CD4-positive, alpha-beta T cell (primary cell): ENCODE results near the gene ZBTB39. TPM values are rescaled to one million over a fixed set of nuclear protein-coding genes. Genes with fewer than 3 reads are reported as not detected.
"Not testable (repeated sequence)": the region's sequence is repeated elsewhere in the genome, so short reads cannot be mapped to it uniquely, and the experiment has no call there.

Experiments used
- ATAC-seq: fragments of 200-7000 bp; cut with Tn5 transposase; one replicate; pipeline ENCODE4 v1.10.0; 2022; ENCODE audit warnings: mild to moderate bottlenecking; ENCODE audit not compliant: poor library complexity
- CTCF ChIA-PET: fragments of 350-600 bp; sonication (Branson Sonifier 250); formaldehyde crosslinking; loops from one replicate; lab custom pipeline; 2021; ENCODE audit warnings: antibody characterized with exemption, inconsistent platforms; lab: Charles Lee
- POLR2A ChIA-PET: fragments of 350-600 bp; sonication (Branson Sonifier 250); formaldehyde crosslinking; loops from one replicate; lab custom pipeline; 2021; ENCODE audit warnings: antibody characterized with exemption, inconsistent platforms; lab: Charles Lee
- DNase-seq, 14 experiments: peaks; one replicate each; pipeline ENCODE4 v3.0.0-alpha.2; 2013 to 2020; ENCODE audit warnings: mixed read lengths in 2 of 14
- H3K27ac ChIP-seq, 2 donors: one replicate each; pipeline versions ENCODE4 v1.5.1 to v1.7.0; 2013; ENCODE audit warnings: low read length in 2 of 2, low read depth in 1 of 2, mild to moderate bottlenecking in 1 of 2
- H3K27me3 ChIP-seq, 2 experiments: 1 replicate in 1 of 2; 2 replicates in 1 of 2; pipeline versions ENCODE4 v1.6.1 to v1.7.0; 2013; ENCODE audit warnings: low read length in 2 of 2, control low read depth in 1 of 2, mild to moderate bottlenecking in 1 of 2, moderate library complexity in 1 of 2; ENCODE audit not compliant: insufficient read depth in 2 of 2, control insufficient read depth in 1 of 2
- H3K36me3 ChIP-seq: one replicate; pipeline ENCODE4 v1.6.1; 2013; ENCODE audit warnings: low read length, control low read depth; ENCODE audit not compliant: insufficient read depth
- H3K4me1 ChIP-seq: one replicate; pipeline ENCODE4 v1.6.1; 2013; ENCODE audit warnings: low read length, control low read depth; ENCODE audit not compliant: insufficient read depth
- H3K4me3 ChIP-seq: one replicate; pipeline ENCODE4 v1.5.1; 2013; ENCODE audit warnings: mild to moderate bottlenecking, low read length, moderate library complexity
- H3K9me3 ChIP-seq, 2 experiments: 1 replicate in 1 of 2; 2 replicates in 1 of 2; pipeline versions ENCODE4 v1.6.1 to v1.7.0; 2013; ENCODE audit warnings: low read length in 2 of 2, mild to moderate bottlenecking in 2 of 2, control low read depth in 1 of 2, moderate library complexity in 1 of 2; ENCODE audit not compliant: control insufficient read depth in 1 of 2, insufficient read depth in 1 of 2
- H3K27ac Mint-ChIP-seq: one replicate; pipeline ENCODE4 v1.8.0; 2020; ENCODE audit warnings: mixed read lengths
- H3K27me3 Mint-ChIP-seq: one replicate; pipeline ENCODE4 v1.8.0; 2021; ENCODE audit warnings: mixed read lengths
- H3K36me3 Mint-ChIP-seq: one replicate; pipeline ENCODE4 v1.8.0; 2021; ENCODE audit warnings: low read depth, mixed read lengths
- H3K4me1 Mint-ChIP-seq: one replicate; pipeline ENCODE4 v1.8.0; 2021; ENCODE audit warnings: low read depth, mixed read lengths
- H3K4me3 Mint-ChIP-seq: one replicate; pipeline ENCODE4 v1.8.0; 2020; ENCODE audit warnings: mild to moderate bottlenecking, mixed read lengths
- H3K9me3 Mint-ChIP-seq: one replicate; pipeline ENCODE4 v1.8.0; 2020; ENCODE audit warnings: mixed read lengths
- CTCF ChIP-seq: fragments of 200-600 bp; IDR thresholded peaks from one replicate; pipeline ENCODE4 v1.8.0; 2022; ENCODE audit warnings: antibody characterized with exemption, mild to moderate bottlenecking
- intact Hi-C, 2 experiments: fragments of 100-400 bp; cut with DNase I in 1 of 2; cut with micrococcal nuclease in 1 of 2; formaldehyde crosslinking; loops; one replicate each; pipeline versions ENCODE4 v1.15.1 to v1.9.0; 2023 to 2025; cut with DNase I, micrococcal nuclease
- total RNA-seq, 174 experiments: library from RNA in 2 of 174; stranded (reverse) in 2 of 174; gene quantifications; one replicate each; pipeline ENCODE4 v1.2.3 and lab custom pipeline; 2021 to 2026

Gene ZBTB39
- total RNA-seq, 2 experiments from 2014 or later: 6.9 to 8.0 TPM

DNA sequence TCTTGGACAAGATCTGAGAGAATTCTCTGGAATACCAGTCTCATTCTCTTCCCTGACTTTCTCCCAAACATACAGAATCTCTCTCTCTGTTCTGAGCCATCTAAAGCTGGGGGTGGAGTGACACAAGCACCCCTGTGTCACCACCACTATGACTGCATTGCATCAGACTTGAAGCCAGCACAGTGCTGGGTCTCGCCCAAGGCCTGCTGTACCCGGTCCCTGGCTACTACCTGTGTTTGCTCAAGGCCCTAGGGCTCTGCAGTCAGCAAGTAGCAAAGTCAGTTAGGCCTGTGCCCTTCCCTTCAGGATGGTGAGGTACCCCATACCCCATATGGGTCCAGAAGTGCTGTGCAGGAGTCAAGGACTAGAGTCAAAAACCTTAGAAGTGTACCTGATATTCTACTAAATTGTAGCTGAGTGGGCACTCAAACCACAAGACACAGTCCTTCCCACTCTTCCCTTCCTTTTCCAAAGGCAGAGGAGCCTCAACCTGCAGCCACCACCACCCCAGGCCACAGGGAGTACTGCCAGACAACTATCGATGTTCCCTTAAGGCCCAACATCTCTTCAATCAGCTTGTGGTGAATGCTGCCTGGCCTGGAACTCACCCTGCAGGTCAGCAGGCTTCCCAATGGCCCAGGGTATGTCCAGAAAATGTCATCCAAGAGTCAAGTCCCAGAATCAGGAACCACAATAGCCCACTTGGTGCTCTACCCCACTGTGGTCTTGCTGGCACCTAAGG lies 27.8 kb downstream of the ZBTB39 start:
- Mint-ChIP-seq H3K27ac (no peak overlapping the region), H3K36me3 (no peaks in the 10 kb centered on the region), H3K9me3 (no peaks in the 10 kb centered on the region), H3K27me3 (no peaks in the 10 kb centered on the region), H3K4me1 (no peaks in the 10 kb centered on the region), H3K4me3 (no peak overlapping the region)
- H3K4me1 ChIP-seq: no peaks in the 10 kb centered on the region
- CTCF ChIA-PET: no interaction called here
- intact Hi-C loops: no loop called here
- H3K27ac ChIP-seq: no peak overlapping the region
- no peak overlapping the region for H3K4me3 ChIP-seq
- TF ChIP-seq CTCF: no peak
- H3K36me3 ChIP-seq: no peaks in the 10 kb centered on the region
- POLR2A ChIA-PET: no interaction called here
- no peak for ATAC-seq
- H3K9me3 ChIP-seq: no peaks in the 10 kb centered on the region
- H3K27me3 ChIP-seq: no peaks in the 10 kb centered on the region
- DNase-seq: no peak

GRCh38 chr12:56977361-56977760 lies 29.0 kb downstream of the ZBTB39 start:
- H3K27ac ChIP-seq, ATAC-seq, H3K4me1 Mint-ChIP-seq, H3K9me3 ChIP-seq, H3K4me3 ChIP-seq, POLR2A ChIA-PET, H3K36me3 Mint-ChIP-seq, H3K36me3 ChIP-seq, H3K4me3 Mint-ChIP-seq, CTCF ChIA-PET, intact Hi-C loops, H3K27ac Mint-ChIP-seq, DNase-seq, H3K27me3 Mint-ChIP-seq, H3K4me1 ChIP-seq, H3K9me3 Mint-ChIP-seq, H3K27me3 ChIP-seq: not testable (repeated sequence)

GRCh38 chr12:56974224-56974623 lies 32.1 kb downstream of the ZBTB39 start:
- DNase-seq, CTCF ChIA-PET, ATAC-seq, H3K4me1 ChIP-seq, intact Hi-C loops, H3K4me1 Mint-ChIP-seq, H3K4me3 Mint-ChIP-seq, H3K9me3 ChIP-seq, H3K9me3 Mint-ChIP-seq, POLR2A ChIA-PET, H3K4me3 ChIP-seq, H3K36me3 Mint-ChIP-seq, H3K27me3 Mint-ChIP-seq, H3K36me3 ChIP-seq, H3K27ac ChIP-seq, H3K27me3 ChIP-seq, H3K27ac Mint-ChIP-seq: not testable (repeated sequence)

GRCh38 chr12:56968910-56969309 lies 37.4 kb downstream of the ZBTB39 start:
- DNase-seq, H3K27ac ChIP-seq, H3K36me3 Mint-ChIP-seq, POLR2A ChIA-PET, intact Hi-C loops, H3K36me3 ChIP-seq, H3K27me3 Mint-ChIP-seq, H3K4me3 Mint-ChIP-seq, H3K27me3 ChIP-seq, ATAC-seq, H3K4me1 Mint-ChIP-seq, H3K9me3 ChIP-seq, CTCF ChIA-PET, H3K4me1 ChIP-seq, H3K27ac Mint-ChIP-seq, H3K4me3 ChIP-seq, H3K9me3 Mint-ChIP-seq: not testable (repeated sequence)

DNA sequence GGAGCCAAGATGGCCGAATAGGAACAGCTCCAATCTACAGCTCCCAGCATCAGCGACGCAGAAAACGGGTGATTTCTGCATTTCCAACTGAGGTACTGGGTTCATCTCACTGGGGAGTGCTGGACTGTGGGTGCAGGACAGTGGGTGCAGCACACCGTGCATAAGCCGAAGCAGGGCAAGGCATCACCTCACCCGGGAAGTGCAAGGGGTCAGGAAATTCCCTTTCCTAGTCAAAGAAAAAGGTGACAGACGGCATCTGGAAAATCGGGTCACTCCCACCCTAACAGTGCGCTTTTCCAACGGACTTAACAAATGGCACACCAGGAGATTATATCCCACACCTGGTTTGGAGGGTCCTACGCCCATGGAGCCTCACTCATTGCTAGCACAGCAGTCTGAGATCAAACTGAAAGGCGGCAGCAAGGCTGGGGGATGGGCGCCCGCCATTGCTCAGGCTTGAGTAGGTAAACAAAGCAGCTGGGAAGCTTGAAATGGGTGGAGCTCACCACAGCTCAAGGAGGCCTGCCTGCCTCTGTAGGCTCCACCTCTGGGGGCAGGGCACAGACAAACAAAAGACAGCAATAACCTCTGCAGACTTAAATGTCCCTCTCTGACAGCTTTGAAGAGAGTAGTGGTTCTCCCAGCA lies 40.2 kb downstream of the ZBTB39 start:
- H3K27me3 ChIP-seq, H3K9me3 Mint-ChIP-seq, intact Hi-C loops, CTCF ChIA-PET, H3K4me3 ChIP-seq, DNase-seq, H3K4me3 Mint-ChIP-seq, ATAC-seq, H3K4me1 Mint-ChIP-seq, H3K36me3 ChIP-seq, H3K27ac Mint-ChIP-seq, POLR2A ChIA-PET, H3K4me1 ChIP-seq, H3K36me3 Mint-ChIP-seq, H3K27me3 Mint-ChIP-seq, H3K27ac ChIP-seq: not testable (repeated sequence)
- H3K9me3 ChIP-seq: peaks cover 0 to 11% of the 10 kb centered on the region in 2 experiments

- ATAC-seq, H3K4me3 Mint-ChIP-seq, H3K9me3 Mint-ChIP-seq, H3K36me3 Mint-ChIP-seq, H3K27me3 ChIP-seq, H3K36me3 ChIP-seq, CTCF ChIA-PET, H3K4me1 Mint-ChIP-seq, H3K4me1 ChIP-seq, intact Hi-C loops, H3K27ac ChIP-seq, POLR2A ChIA-PET, DNase-seq, H3K27me3 Mint-ChIP-seq, H3K27ac Mint-ChIP-seq, H3K4me3 ChIP-seq: not testable (repeated sequence)
- H3K9me3 ChIP-seq: peaks cover 0 to 11% of the 10 kb centered on the region in 2 experiments
Measured at GRCh38 chr12:56965124-56965523, 41.2 kb downstream of the ZBTB39 start.
